ENCODE measurements around the gene PXDC1.
A peak's percentile ranks its signal among the peaks of the same experiment; 100 is the strongest.

PXDC1 gene

DNA sequence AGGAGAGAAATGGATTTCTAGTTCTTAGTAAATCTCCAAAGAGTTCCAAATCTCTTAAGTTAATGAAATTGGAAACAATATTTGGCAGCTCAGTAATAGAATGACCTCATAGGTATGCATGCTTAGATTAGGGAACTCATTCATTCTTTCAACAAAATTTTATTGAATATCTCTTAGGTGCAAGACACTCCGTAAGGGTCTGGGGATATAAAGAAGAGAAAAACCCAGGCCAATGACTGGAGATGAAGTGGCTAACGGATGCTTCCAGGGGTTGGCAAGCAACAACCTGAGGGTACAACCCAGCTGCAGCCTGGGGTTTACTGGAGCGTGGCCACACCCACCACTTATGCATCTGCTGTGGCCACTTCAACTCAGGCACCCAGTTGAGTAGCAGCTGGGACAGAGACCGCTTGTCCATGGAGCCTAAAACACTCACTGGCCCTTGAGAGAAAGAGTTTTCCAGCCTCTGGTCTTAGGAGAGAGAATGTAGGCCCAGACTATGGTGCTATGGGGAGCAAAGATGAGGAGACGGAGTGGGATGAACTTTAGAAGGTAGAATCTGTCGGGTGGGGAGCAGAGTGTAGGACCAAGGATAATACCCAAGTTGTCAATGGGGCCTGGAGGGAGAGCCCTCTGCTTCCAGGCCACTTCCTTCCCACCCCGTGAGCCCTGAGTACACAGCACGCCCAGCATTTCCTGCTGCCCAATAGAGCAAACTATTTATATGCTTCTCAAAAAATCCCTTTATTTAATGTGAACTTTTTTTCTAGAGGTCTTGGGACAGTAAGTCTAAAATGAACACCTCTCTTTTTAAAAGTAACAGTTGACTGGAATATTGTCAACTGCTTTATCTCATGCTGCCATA lies 46.8 kb upstream of the PXDC1 start:
- H3K79me1 ChIP-seq (ENCODE audit: low read depth, low read length), result no peaks in the 10 kb centered on the region
- H2BK15ac ChIP-seq (ENCODE audit: low read length), result no peak overlapping the region
- H2BK5ac ChIP-seq (ENCODE audit: low read length), result no peak overlapping the region
- no peaks in the 10 kb centered on the region for H3K36me3 ChIP-seq (replicated peaks in 1 of 2; ENCODE audit: control insufficient read depth in 2 of 2, insufficient read depth in 2 of 2, low read length in 2 of 2)
- H2BK12ac ChIP-seq (ENCODE audit: low read length), result no peak overlapping the region
- peaks cover 13 to 50% of the 10 kb centered on the region in 2 donors for H3K4me1 ChIP-seq (ENCODE audit: control insufficient read depth in 2 of 2, insufficient read depth in 1 of 2, low read depth in 1 of 2, low read length in 2 of 2)
- no peak overlapping the region for H3K23ac ChIP-seq (ENCODE audit: low read depth, low read length, poor library complexity)
- H4K91ac ChIP-seq (ENCODE audit: low read depth, low read length, poor library complexity), result no peak overlapping the region
- H3K4me3 ChIP-seq (ENCODE audit: low read length in 2 of 2), result no peak overlapping the region
- no peak overlapping the region for H4K8ac ChIP-seq (ENCODE audit: low read depth, low read length)
- no peak overlapping the region for H2BK120ac ChIP-seq (ENCODE audit: low read depth, low read length)
- no peak overlapping the region for H3K4ac ChIP-seq (ENCODE audit: low read length)
- no peak for DNase-seq (ENCODE audit: low spot score)
- no peak overlapping the region for H3K27ac ChIP-seq (replicated peaks; ENCODE audit: low read length)
- peaks cover 0 to 1% (median 0%) of the 10 kb centered on the region in 3 experiments for H3K27me3 ChIP-seq (ENCODE audit: control insufficient read depth in 3 of 3, insufficient read depth in 3 of 3, low read depth in 1 of 3, low read length in 3 of 3)
- no peaks in the 10 kb centered on the region for H3K9me3 ChIP-seq (replicated peaks in 1 of 2; ENCODE audit: control insufficient read depth in 2 of 2, insufficient read depth in 1 of 2, low read depth in 1 of 2, low read length in 2 of 2)
- H3K14ac ChIP-seq (ENCODE audit: low read length), result no peak overlapping the region
- no peak overlapping the region for H3K4me2 ChIP-seq (ENCODE audit: insufficient read depth, low read length, poor library complexity, severe bottlenecking)
- WGBS, 2 donors (ENCODE audit: extremely low coverage in 2 of 2, insufficient read length in 2 of 2, insufficient replicate concordance in 1 of 2), result no CpG with 5 or more reads among the region's 8 CpGs
- H3K18ac ChIP-seq (ENCODE audit: low read length), result peak overlapping the region; percentile 5
- H2AK5ac ChIP-seq (ENCODE audit: low read depth, low read length), result no peak overlapping the region
- peak overlapping the region; percentile 3 for H2AFZ ChIP-seq (ENCODE audit: low read length)
- no peak overlapping the region for H3K9ac ChIP-seq (ENCODE audit: low read depth, low read length, poor library complexity)

DNA sequence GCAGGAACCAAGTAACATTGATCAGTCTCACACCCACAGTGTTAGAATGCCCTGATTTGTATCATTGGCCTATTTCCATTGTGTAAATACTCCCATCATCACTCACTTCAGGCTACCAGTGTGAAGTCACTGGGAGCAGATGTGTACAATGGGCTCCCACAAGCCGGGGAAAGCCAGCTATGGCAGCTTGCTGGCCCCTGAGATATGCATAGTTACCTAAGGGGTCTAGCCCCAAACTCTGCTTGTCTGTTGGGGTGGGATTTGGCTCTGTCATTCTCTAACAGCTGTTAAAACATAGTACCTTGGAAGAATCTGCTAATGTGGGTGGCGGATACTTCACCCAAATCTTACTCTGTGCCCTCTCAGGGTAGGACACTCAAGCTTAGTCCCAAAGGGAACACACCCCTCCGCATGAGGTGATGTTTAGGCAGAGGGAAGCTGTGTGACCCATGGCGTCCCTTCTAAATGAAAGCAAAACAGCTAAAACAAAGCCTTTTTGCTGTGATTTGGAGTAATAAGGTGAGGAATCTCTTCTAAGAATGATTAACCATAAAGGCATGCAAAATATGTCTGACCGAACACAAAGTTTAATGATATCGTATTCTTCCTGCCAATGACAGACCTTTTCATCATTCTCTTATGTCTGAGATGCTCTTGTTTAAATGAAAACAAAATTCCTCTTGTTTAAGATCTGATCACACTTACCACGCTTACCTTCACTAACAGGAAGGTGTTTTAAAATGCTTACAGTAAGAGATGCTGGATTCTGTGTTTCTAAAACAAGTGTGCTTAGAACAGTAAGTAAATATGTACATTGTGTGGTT lies 45.9 kb upstream of the PXDC1 start:
- Histone ChIP-seq H2BK5ac (ENCODE audit: low read length) (no peak overlapping the region), H2BK120ac (ENCODE audit: low read depth, low read length) (no peak overlapping the region), H3K4me2 (ENCODE audit: insufficient read depth, low read length, poor library complexity, severe bottlenecking) (no peak overlapping the region), H2BK15ac (ENCODE audit: low read length) (peak overlapping the region; percentile 50), H3K4me3 (ENCODE audit: low read length in 2 of 2) (no peak overlapping the region), H4K8ac (ENCODE audit: low read depth, low read length) (no peak overlapping the region), H2BK12ac (ENCODE audit: low read length) (peak overlapping the region; percentile 34), H3K27ac (replicated peaks; ENCODE audit: low read length) (no peak overlapping the region), H2AFZ (ENCODE audit: low read length) (no peak overlapping the region), H4K91ac (ENCODE audit: low read depth, low read length, poor library complexity) (no peak overlapping the region), H3K4me1 (ENCODE audit: control insufficient read depth in 2 of 2, insufficient read depth in 1 of 2, low read depth in 1 of 2, low read length in 2 of 2) (peaks cover 13 to 50% of the 10 kb centered on the region in 2 donors), H3K18ac (ENCODE audit: low read length) (peak overlapping the region; percentile 39), H3K27me3 (ENCODE audit: control insufficient read depth in 3 of 3, insufficient read depth in 3 of 3, low read depth in 1 of 3, low read length in 3 of 3) (peaks cover 0 to 1% (median 0%) of the 10 kb centered on the region in 3 experiments), H3K14ac (ENCODE audit: low read length) (no peak overlapping the region), H3K4ac (ENCODE audit: low read length) (no peak overlapping the region), H3K23ac (ENCODE audit: low read depth, low read length, poor library complexity) (no peak overlapping the region), H2AK5ac (ENCODE audit: low read depth, low read length) (no peak overlapping the region), H3K79me1 (ENCODE audit: low read depth, low read length) (no peaks in the 10 kb centered on the region), H3K36me3 (replicated peaks in 1 of 2; ENCODE audit: control insufficient read depth in 2 of 2, insufficient read depth in 2 of 2, low read length in 2 of 2) (no peaks in the 10 kb centered on the region), H3K9me3 (replicated peaks in 1 of 2; ENCODE audit: control insufficient read depth in 2 of 2, insufficient read depth in 1 of 2, low read depth in 1 of 2, low read length in 2 of 2) (no peaks in the 10 kb centered on the region), H3K9ac (ENCODE audit: low read depth, low read length, poor library complexity) (no peak overlapping the region)
- no peak for DNase-seq (ENCODE audit: low spot score)
- no CpG with 5 or more reads among the region's 7 CpGs for WGBS, 2 donors (ENCODE audit: extremely low coverage in 2 of 2, insufficient read length in 2 of 2, insufficient replicate concordance in 1 of 2)

DNA sequence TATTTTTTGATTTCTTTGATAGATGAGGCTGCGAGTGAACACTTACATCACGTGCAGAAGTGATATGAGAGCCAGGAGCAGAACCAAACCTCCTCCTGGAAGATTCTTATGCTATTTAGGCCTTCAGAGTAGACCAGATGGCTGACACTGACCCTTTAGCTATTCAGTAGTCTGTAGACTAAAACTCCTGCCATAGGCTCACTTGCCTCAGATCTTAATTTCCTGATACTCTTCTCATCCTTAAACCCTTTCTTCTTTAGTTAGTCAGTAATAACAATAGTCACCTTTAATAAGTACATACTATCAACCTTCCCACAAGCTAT lies 45.2 kb upstream of the PXDC1 start:
- Histone ChIP-seq H2AK5ac (ENCODE audit: low read depth, low read length) (no peak overlapping the region), H3K9ac (ENCODE audit: low read depth, low read length, poor library complexity) (no peak overlapping the region), H3K18ac (ENCODE audit: low read length) (no peak overlapping the region), H3K36me3 (replicated peaks in 1 of 2; ENCODE audit: control insufficient read depth in 2 of 2, insufficient read depth in 2 of 2, low read length in 2 of 2) (no peaks in the 10 kb centered on the region), H3K9me3 (replicated peaks in 1 of 2; ENCODE audit: control insufficient read depth in 2 of 2, insufficient read depth in 1 of 2, low read depth in 1 of 2, low read length in 2 of 2) (no peaks in the 10 kb centered on the region), H2AFZ (ENCODE audit: low read length) (peak overlapping the region; percentile 39), H2BK15ac (ENCODE audit: low read length) (no peak overlapping the region), H3K4me1 (ENCODE audit: control insufficient read depth in 2 of 2, insufficient read depth in 1 of 2, low read depth in 1 of 2, low read length in 2 of 2) (peaks cover 13 to 48% of the 10 kb centered on the region in 2 donors), H3K79me1 (ENCODE audit: low read depth, low read length) (no peaks in the 10 kb centered on the region), H4K8ac (ENCODE audit: low read depth, low read length) (no peak overlapping the region), H3K4me3 (ENCODE audit: low read length in 2 of 2) (no peak overlapping the region), H3K27ac (replicated peaks; ENCODE audit: low read length) (no peak overlapping the region), H3K4ac (ENCODE audit: low read length) (no peak overlapping the region), H2BK12ac (ENCODE audit: low read length) (no peak overlapping the region), H3K4me2 (ENCODE audit: insufficient read depth, low read length, poor library complexity, severe bottlenecking) (no peak overlapping the region), H2BK5ac (ENCODE audit: low read length) (no peak overlapping the region), H4K91ac (ENCODE audit: low read depth, low read length, poor library complexity) (no peak overlapping the region), H3K23ac (ENCODE audit: low read depth, low read length, poor library complexity) (no peak overlapping the region), H3K27me3 (ENCODE audit: control insufficient read depth in 3 of 3, insufficient read depth in 3 of 3, low read depth in 1 of 3, low read length in 3 of 3) (peaks cover 0 to 1% (median 0%) of the 10 kb centered on the region in 3 experiments), H3K14ac (ENCODE audit: low read length) (no peak overlapping the region), H2BK120ac (ENCODE audit: low read depth, low read length) (no peak overlapping the region)
- WGBS, 2 donors (ENCODE audit: extremely low coverage in 2 of 2, insufficient read length in 2 of 2, insufficient replicate concordance in 1 of 2), result no CpG with 5 or more reads among the region's 2 CpGs
- DNase-seq (ENCODE audit: low spot score), result no peak
